ENCODE measurements around the gene HBEGF.

HBEGF gene

DNA sequence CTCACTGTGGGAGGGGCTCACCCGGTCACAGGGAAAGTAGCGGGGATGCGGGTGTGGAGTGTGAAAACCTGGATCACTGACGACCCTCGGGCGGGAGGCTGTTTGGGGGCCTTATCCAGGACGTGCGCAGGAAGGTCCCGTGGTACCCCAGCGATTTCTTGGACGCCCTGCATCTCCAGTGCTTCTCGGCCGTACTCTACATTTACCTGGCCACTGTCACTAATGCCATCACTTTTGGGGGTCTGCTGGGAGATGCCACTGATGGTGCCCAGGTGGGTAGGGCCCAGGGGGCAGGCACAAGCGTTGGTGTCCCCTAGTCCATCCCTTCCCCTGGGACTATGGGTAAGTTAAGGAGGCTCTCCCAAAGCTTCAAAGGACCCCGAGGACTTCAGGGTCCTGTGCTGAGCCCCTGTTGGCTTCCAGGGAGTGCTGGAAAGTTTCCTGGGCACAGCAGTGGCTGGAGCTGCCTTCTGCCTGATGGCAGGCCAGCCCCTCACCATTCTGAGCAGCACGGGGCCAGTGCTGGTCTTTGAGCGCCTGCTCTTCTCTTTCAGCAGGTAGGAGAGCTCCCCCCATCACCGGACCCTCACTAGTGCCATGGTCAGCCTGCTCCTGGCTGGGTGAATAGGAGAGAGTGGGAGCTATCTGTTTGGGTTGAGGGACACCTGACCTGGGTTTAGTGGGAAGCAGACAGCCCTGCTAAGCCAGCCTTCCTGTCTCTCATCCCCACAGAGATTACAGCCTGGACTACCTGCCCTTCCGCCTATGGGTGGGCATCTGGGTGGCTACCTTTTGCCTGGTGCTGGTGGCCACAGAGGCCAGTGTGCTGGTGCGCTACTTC is 17.4 kb upstream of the HBEGF start:
- H3K4me1 Mint-ChIP-seq, result peaks cover 6% of the 10 kb centered on the region
- no peak overlapping the region for H3K27ac Mint-ChIP-seq
- no peaks in the 10 kb centered on the region for H3K9me3 Mint-ChIP-seq
- no peak for DNase-seq
- no peak for TF ChIP-seq CTCF (IDR thresholded peaks at IDR 0.05)
- no peaks in the 10 kb centered on the region for H3K36me3 Mint-ChIP-seq (ENCODE audit: low read depth)
- peak overlapping the region; percentile 75 for H3K4me3 Mint-ChIP-seq
- H3K27me3 Mint-ChIP-seq (ENCODE audit: low read depth, poor library complexity), result no peaks in the 10 kb centered on the region

DNA sequence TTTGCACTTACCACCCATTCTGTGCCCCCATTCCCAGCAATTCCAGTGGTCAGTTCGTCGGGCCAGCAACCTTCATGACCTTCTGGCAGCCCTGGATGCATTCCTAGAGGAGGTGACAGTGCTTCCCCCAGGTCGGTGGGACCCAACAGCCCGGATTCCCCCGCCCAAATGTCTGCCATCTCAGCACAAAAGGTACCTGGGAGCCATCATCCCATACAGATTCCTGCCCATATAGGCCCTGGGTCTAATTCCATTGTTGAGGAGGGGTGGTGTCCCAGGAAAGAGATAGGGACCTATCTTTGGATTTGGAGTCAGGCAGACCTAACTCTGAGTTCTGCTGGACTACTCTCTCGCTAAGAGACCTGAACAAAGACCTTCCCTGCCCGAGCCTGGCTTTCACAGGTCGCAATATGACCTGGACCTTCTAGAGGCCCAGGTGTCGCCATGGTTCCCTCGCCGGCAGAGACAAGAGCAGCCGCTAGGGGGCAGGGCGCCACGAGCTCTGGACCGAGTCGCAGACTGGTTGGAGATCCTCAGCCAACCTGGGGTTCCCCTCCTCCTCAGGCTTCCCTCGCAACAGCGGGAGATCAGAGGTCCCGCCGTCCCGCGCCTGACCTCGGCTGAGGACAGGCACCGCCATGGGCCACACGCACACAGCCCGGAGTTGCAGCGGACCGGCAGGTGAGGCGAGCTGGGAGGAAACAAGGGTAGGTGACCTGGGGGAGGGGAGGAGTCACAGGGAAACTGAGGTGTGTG is 16.6 kb upstream of the HBEGF start:
- H3K4me1 Mint-ChIP-seq, result peaks cover 12% of the 10 kb centered on the region
- H3K36me3 Mint-ChIP-seq (ENCODE audit: low read depth), result no peaks in the 10 kb centered on the region
- no peak overlapping the region for H3K27ac Mint-ChIP-seq
- no peaks in the 10 kb centered on the region for H3K27me3 Mint-ChIP-seq (ENCODE audit: low read depth, poor library complexity)
- DNase-seq, result peak; percentile 92
- peak; percentile 93 for TF ChIP-seq CTCF (IDR thresholded peaks at IDR 0.05)
- H3K9me3 Mint-ChIP-seq, result no peaks in the 10 kb centered on the region
- peak overlapping the region; percentile 75 for H3K4me3 Mint-ChIP-seq

DNA sequence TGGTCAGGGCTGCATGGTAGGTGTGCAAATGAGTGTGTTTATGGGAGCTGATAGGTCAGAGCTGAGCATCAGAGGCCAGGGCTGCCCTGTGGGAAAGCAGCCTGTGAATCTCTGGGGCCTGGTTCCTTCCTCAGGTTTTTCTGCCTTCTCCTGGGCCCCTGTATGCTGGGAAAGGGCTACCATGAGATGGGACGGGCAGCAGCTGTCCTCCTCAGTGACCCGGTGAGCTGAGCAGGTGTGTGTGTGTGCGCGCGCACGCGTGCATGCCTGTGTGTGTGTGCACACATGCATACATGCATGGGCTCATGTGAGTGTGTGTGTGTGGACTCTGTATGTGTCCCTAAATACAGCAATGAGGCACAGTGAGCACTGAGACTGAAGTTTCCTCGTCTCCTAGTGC is 15.9 kb upstream of the HBEGF start:
- no peak overlapping the region for H3K4me3 Mint-ChIP-seq
- H3K4me1 Mint-ChIP-seq, result peaks cover 17% of the 10 kb centered on the region
- no peak for DNase-seq
- H3K9me3 Mint-ChIP-seq, result no peaks in the 10 kb centered on the region
- peaks cover 7% of the 10 kb centered on the region for H3K27me3 Mint-ChIP-seq (ENCODE audit: low read depth, poor library complexity)
- no peak overlapping the region for H3K27ac Mint-ChIP-seq
- no peak for TF ChIP-seq CTCF (IDR thresholded peaks at IDR 0.05)
- no peaks in the 10 kb centered on the region for H3K36me3 Mint-ChIP-seq (ENCODE audit: low read depth)

DNA sequence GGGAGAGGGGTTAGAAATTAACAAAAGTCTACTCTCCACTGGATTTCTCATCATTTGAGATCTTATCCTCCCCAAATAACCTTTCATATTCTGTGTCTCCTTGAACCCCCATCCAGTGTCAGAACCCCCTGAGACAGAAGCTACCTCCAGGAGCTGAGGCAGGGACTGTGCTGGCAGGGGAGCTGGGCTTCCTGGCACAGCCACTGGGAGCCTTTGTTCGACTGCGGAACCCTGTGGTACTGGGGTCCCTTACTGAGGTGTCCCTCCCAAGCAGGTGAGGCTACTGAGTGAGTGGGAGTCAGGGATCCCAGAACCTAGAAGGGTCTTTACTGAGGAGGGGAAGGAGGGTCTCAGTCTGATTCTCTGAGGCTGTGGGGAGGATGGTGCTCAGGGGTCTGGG is 15.5 kb upstream of the HBEGF start:
- no peak for TF ChIP-seq CTCF (IDR thresholded peaks at IDR 0.05)
- Mint-ChIP-seq H3K4me3 (no peak overlapping the region), H3K27me3 (ENCODE audit: low read depth, poor library complexity) (peaks cover 7% of the 10 kb centered on the region), H3K4me1 (peaks cover 17% of the 10 kb centered on the region), H3K27ac (no peak overlapping the region), H3K9me3 (no peaks in the 10 kb centered on the region), H3K36me3 (ENCODE audit: low read depth) (no peaks in the 10 kb centered on the region)
- no peak for DNase-seq

- TF ChIP-seq CTCF (IDR thresholded peaks at IDR 0.05), result no peak
- Mint-ChIP-seq H3K27me3 (ENCODE audit: low read depth, poor library complexity) (peaks cover 7% of the 10 kb centered on the region), H3K4me1 (peaks cover 17% of the 10 kb centered on the region), H3K27ac (no peak overlapping the region), H3K36me3 (ENCODE audit: low read depth) (no peaks in the 10 kb centered on the region), H3K9me3 (no peaks in the 10 kb centered on the region), H3K4me3 (no peak overlapping the region)
- DNase-seq, result no peak
Observed at GRCh38 chr5:140360681-140361479, 14.5 kb upstream of the HBEGF start.

All from nephron progenitor cell (in vitro differentiated cells).